IMR-90 (cell line): ENCODE measurements around the gene TMEM214. TPM values are rescaled to one million over a fixed set of nuclear protein-coding genes. Genes with fewer than 3 reads are reported as not detected.

Experiments
- ATAC-seq: fragments of 200-7000 bp; cut with Tn5 transposase; 2 replicates; pipeline ENCODE4 v1.9.1; 2020; ENCODE audit warnings: low read depth, mild to moderate bottlenecking, moderate library complexity
- BruUV-seq: library from RNA; stranded (reverse); fragments of 400-500 nt; replicated peaks from 2 replicates; lab custom pipeline; 2021; lab: Mats Ljungman, UMichigan
- CTCF ChIA-PET: fragments of 300-600 bp; formaldehyde crosslinking; extraction: SDS; loops from one replicate; lab custom pipeline; 2021; ENCODE audit warnings: antibody characterized with exemption; lab: Yijun Ruan, JAX
- POLR2A ChIA-PET: fragments of 300-600 bp; sonication (Branson Sonifier 250); formaldehyde crosslinking; loops from one replicate; lab custom pipeline; 2022; ENCODE audit warnings: antibody characterized with exemption; ENCODE audit not compliant: unreplicated experiment; lab: Charles Lee
- DNase-seq: peaks from one replicate; pipeline ENCODE4 v3.0.0; 2013
- H2AFZ ChIP-seq: replicated peaks from 2 replicates; pipeline ENCODE3; 2013; ENCODE audit warnings: low read length, mild to moderate bottlenecking; ENCODE audit not compliant: poor library complexity
- H2AK5ac ChIP-seq: 2 replicates; pipeline ENCODE4 v1.6.1; 2013; ENCODE audit warnings: low read depth, low read length, inconsistent platforms
- H2AK9ac ChIP-seq: replicated peaks from 2 replicates; pipeline ENCODE3; 2013; ENCODE audit warnings: mild to moderate bottlenecking, low read depth, low read length, moderate library complexity; ENCODE audit not compliant: poor library complexity
- H2BK120ac ChIP-seq: 2 replicates; pipeline ENCODE4 v1.6.1; 2013; ENCODE audit warnings: low read depth, low read length, inconsistent platforms
- H2BK15ac ChIP-seq: 3 replicates; pipeline ENCODE4 v1.6.1; 2013; ENCODE audit warnings: low read depth, low read length, inconsistent platforms
- H2BK20ac ChIP-seq: 2 replicates; pipeline ENCODE4 v1.6.1; 2013; ENCODE audit warnings: low read depth, mild to moderate bottlenecking, inconsistent platforms, low read length, moderate library complexity
- H2BK5ac ChIP-seq: 2 replicates; pipeline ENCODE4 v1.6.1; 2013; ENCODE audit warnings: mild to moderate bottlenecking, low read depth, low read length, inconsistent platforms; ENCODE audit not compliant: poor library complexity, severe bottlenecking
- H3K14ac ChIP-seq: replicated peaks from 2 replicates; pipeline ENCODE4 v1.6.1; 2013; ENCODE audit warnings: low read depth, low read length, inconsistent platforms
- H3K18ac ChIP-seq: 2 replicates; pipeline ENCODE4 v1.6.1; 2013; ENCODE audit warnings: low read depth, low read length, control low read depth
- H3K23ac ChIP-seq: 2 replicates; pipeline ENCODE4 v1.6.1; 2013; ENCODE audit warnings: low read depth, low read length, inconsistent platforms
- H3K27ac ChIP-seq: 2 replicates; pipeline ENCODE4 v1.5.1; 2013; ENCODE audit warnings: mild to moderate bottlenecking, control low read depth, low read length; ENCODE audit not compliant: insufficient read depth
- H3K27me3 ChIP-seq: 2 replicates; pipeline ENCODE4 v1.6.1; 2013; ENCODE audit warnings: low read length; ENCODE audit not compliant: control insufficient read depth, insufficient read depth
- H3K36me3 ChIP-seq: 2 replicates; pipeline ENCODE4 v1.6.1; 2013; ENCODE audit warnings: low read length, mixed read lengths; ENCODE audit not compliant: control insufficient read depth, insufficient read depth
- H3K4ac ChIP-seq: 2 replicates; pipeline ENCODE4 v1.6.1; 2013; ENCODE audit warnings: low read depth, low read length, inconsistent platforms
- H3K4me1 ChIP-seq: 2 replicates; pipeline ENCODE4 v1.6.1; 2013; ENCODE audit warnings: low read length, mixed read lengths; ENCODE audit not compliant: control insufficient read depth, insufficient read depth
- H3K4me2 ChIP-seq: 2 replicates; pipeline ENCODE4 v1.6.1; 2013; ENCODE audit warnings: low read depth, mild to moderate bottlenecking, control low read depth, low read length, moderate library complexity
- H3K4me3 ChIP-seq: 2 replicates; pipeline ENCODE4 v1.5.1; 2013; ENCODE audit warnings: low read depth, mild to moderate bottlenecking, control low read depth, low read length, moderate library complexity; ENCODE audit not compliant: insufficient read depth
- H3K56ac ChIP-seq: 2 replicates; pipeline ENCODE4 v1.6.1; 2013; ENCODE audit warnings: low read length, inconsistent platforms; ENCODE audit not compliant: insufficient read depth; ENCODE audit errors: extremely low read depth
- H3K79me1 ChIP-seq, 2 experiments: 2 replicates each; pipeline ENCODE4 v1.6.1; 2013; ENCODE audit warnings: low read length in 2 of 2, inconsistent platforms in 1 of 2, low read depth in 1 of 2
- H3K9ac ChIP-seq: 2 replicates; pipeline ENCODE4 v1.6.1; 2013; ENCODE audit warnings: low read depth, low read length, control low read depth
- H3K9me1 ChIP-seq: 2 replicates; pipeline ENCODE4 v1.6.1; 2013; ENCODE audit warnings: low read length, inconsistent platforms; ENCODE audit not compliant: insufficient read depth
- H3K9me3 ChIP-seq: 2 replicates; pipeline ENCODE4 v1.6.1; 2013; ENCODE audit warnings: low read length; ENCODE audit not compliant: control insufficient read depth, insufficient read depth
- H4K20me1 ChIP-seq: 2 replicates; pipeline ENCODE4 v1.6.1; 2013; ENCODE audit warnings: low read length, inconsistent platforms; ENCODE audit not compliant: insufficient read depth
- H4K5ac ChIP-seq: 2 replicates; pipeline ENCODE4 v1.6.1; 2013; ENCODE audit warnings: mild to moderate bottlenecking, low read depth, low read length, control low read depth
- H4K8ac ChIP-seq, 2 experiments: 2 replicates each; pipeline ENCODE4 v1.6.1; 2013; ENCODE audit warnings: low read depth in 2 of 2, low read length in 2 of 2, control low read depth in 1 of 2, inconsistent platforms in 1 of 2
- H4K91ac ChIP-seq: 2 replicates; pipeline ENCODE4 v1.6.1; 2013; ENCODE audit warnings: low read depth, low read length, inconsistent platforms; ENCODE audit not compliant: insufficient read depth
- CEBPB ChIP-seq: IDR thresholded peaks from 2 replicates; pipeline ENCODE4 v1.6.1; 2012; ENCODE audit warnings: low read depth, low read length, improper control_type of control experiment
- CHD1 ChIP-seq: IDR thresholded peaks from 2 replicates; pipeline ENCODE4 v1.6.1; 2012; ENCODE audit warnings: low read depth, low read length, improper control_type of control experiment
- CTCF ChIP-seq: conservative IDR thresholded peaks from 2 replicates; pipeline ENCODE4 v1.5.1; 2012; ENCODE audit warnings: mild to moderate bottlenecking, low read depth, low read length, improper control_type of control experiment
- MAFK ChIP-seq: IDR thresholded peaks from 2 replicates; pipeline ENCODE4 v1.6.1; 2012; ENCODE audit warnings: low read depth, low read length, improper control_type of control experiment
- MAZ ChIP-seq: IDR thresholded peaks from 2 replicates; pipeline ENCODE4 v1.6.1; 2012; ENCODE audit warnings: low read depth, mild to moderate bottlenecking, low read length, improper control_type of control experiment, moderate library complexity, borderline replicate concordance
- MXI1 ChIP-seq: IDR thresholded peaks from 2 replicates; pipeline ENCODE4 v1.6.1; 2012; ENCODE audit warnings: low read depth, mild to moderate bottlenecking, low read length, moderate library complexity, borderline replicate concordance
- NFE2L2 ChIP-seq: fragments of 150-350 bp; IDR thresholded peaks from 2 replicates; pipeline ENCODE4 v1.6.1; 2016; ENCODE audit warnings: low read depth, mild to moderate bottlenecking, low read length
- POLR2A ChIP-seq: IDR thresholded peaks from 2 replicates; pipeline ENCODE4 v1.6.1; 2012; ENCODE audit warnings: mild to moderate bottlenecking, low read depth, low read length
- RAD21 ChIP-seq: IDR thresholded peaks from 2 replicates; pipeline ENCODE4 v1.6.1; 2012; ENCODE audit warnings: low read length, improper control_type of control experiment
- RCOR1 ChIP-seq: IDR thresholded peaks from 2 replicates; pipeline ENCODE4 v1.6.1; 2012; ENCODE audit warnings: mild to moderate bottlenecking, low read length, improper control_type of control experiment; ENCODE audit not compliant: insufficient replicate concordance
- WGBS, 2 experiments: methylation state at CpG; one replicate each; pipeline versions ENCODE4 v1.1.5 to v1.1.7; 2013; ENCODE audit warnings: missing lambda C conversion rate in 2 of 2; ENCODE audit not compliant: insufficient read length in 1 of 2; ENCODE audit errors: extremely low coverage in 2 of 2; 5-methylcytosine and 5-hydroxymethylcytosine counted together
- dilution Hi-C: fragments of 300-500 bp; cut with HindIII; formaldehyde crosslinking; loops from one replicate; pipeline ENCODE4 v1.14.3; 2018; ENCODE audit warnings: low sequenced_read_pairs; ENCODE audit not compliant: unreplicated experiment
- in situ Hi-C: fragments of 300-500 bp; cut with MboI; formaldehyde crosslinking; loops from 3 replicates; pipeline ENCODE4 v1.14.3; 2019; ENCODE audit warnings: low sequenced_read_pairs, inconsistent platforms, mixed read lengths
- intact Hi-C: fragments of 100-400 bp; cut with micrococcal nuclease; formaldehyde crosslinking; loops from 2 replicates; pipeline ENCODE4 v1.10.0; 2022
- polyA plus RNA-seq, 3 experiments: library from polyadenylated mRNA; depleted of rRNA; stranded (reverse); fragments of >200 nt; gene quantifications; 2 replicates each; pipeline ENCODE4 v1.2.3, GENCODE V29; 2012; ENCODE audit warnings: low replicate concordance in 1 of 3
- total RNA-seq: library from RNA; depleted of rRNA; stranded (reverse); fragments of >200 nt; gene quantifications from 2 replicates; pipeline ENCODE4 v1.2.3, GENCODE V29; 2012
- TF ChIP-seq, protein P1 (sequence below): fragments of 150-350 bp; IDR thresholded peaks from 2 replicates; pipeline ENCODE4 v1.6.1; 2017; ENCODE audit warnings: mild to moderate bottlenecking, antibody characterized with exemption, low read length, low read depth

Gene TMEM214
- total and polyA plus RNA-seq, 2 of the 4 experiments (the other 2 are of a cell fraction): 32.1 to 121 TPM

DNA sequence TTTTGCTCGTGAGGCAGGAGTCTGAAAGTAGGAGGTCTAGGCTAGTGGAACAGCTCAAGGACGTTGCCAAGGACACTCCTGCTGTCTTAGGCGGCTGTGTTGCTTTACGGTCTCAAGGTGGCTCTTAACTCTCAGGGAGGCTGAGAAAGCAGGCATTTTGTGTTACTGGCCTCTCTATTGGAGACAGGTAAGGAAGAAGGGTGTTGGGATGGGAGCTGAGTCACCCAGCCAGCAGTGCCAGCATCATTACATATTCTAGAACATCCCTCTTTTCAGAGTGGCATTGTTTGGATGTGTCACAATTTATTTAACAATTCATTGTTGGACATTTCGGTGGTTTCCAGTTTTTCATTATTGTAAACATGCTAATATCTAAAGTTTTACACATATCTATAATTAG is 30.8 kb upstream of the TMEM214 start:
- no peak overlapping the region for H3K9ac ChIP-seq
- BruUV-seq: no TSS peak
- no peak overlapping the region for H3K18ac ChIP-seq
- no peak overlapping the region for H2AK5ac ChIP-seq
- in situ Hi-C loops (no loop called here), intact Hi-C loops (no loop called here), dilution Hi-C loops (no loop called here)
- ATAC-seq: no peak
- no peak overlapping the region for H3K14ac ChIP-seq
- no peak overlapping the region for H3K23ac ChIP-seq
- H2BK120ac ChIP-seq: no peak overlapping the region
- CTCF ChIA-PET: no interaction called here
- H3K4me1 ChIP-seq: peaks cover 4% of the 10 kb centered on the region; the same call in 1 of the 2 replicates
- H3K9me3 ChIP-seq: no peaks in the 10 kb centered on the region
- no peak overlapping the region for H3K56ac ChIP-seq
- H2BK15ac ChIP-seq: no peak overlapping the region
- 70% methylated on average over 2 of the region's 5 CpGs; no CpG with 5 or more reads in 1 of the 2 experiments for WGBS, 2 experiments
- no peak for TF ChIP-seq MAZ
- no peak for TF ChIP-seq MAFK
- TF ChIP-seq MXI1: no peak
- no peak for TF ChIP-seq CEBPB
- TF ChIP-seq NFE2L2: no peak
- TF ChIP-seq POLR2A: no peak
- TF ChIP-seq CHD1: no peak
- TF ChIP-seq RAD21: no peak
- TF ChIP-seq, protein P1, sequence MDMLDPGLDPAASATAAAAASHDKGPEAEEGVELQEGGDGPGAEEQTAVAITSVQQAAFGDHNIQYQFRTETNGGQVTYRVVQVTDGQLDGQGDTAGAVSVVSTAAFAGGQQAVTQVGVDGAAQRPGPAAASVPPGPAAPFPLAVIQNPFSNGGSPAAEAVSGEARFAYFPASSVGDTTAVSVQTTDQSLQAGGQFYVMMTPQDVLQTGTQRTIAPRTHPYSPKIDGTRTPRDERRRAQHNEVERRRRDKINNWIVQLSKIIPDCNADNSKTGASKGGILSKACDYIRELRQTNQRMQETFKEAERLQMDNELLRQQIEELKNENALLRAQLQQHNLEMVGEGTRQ: no peak
- no peak for TF ChIP-seq CTCF
- TF ChIP-seq RCOR1: no peak
- H3K27me3 ChIP-seq: no peaks in the 10 kb centered on the region; the same call in 1 of the 2 replicates
- no peak overlapping the region for H2BK5ac ChIP-seq
- no peak overlapping the region for H4K91ac ChIP-seq
- no peaks in the 10 kb centered on the region; the same call in 1 of the 2 replicates for H4K20me1 ChIP-seq
- H3K9me1 ChIP-seq: peaks cover 15% of the 10 kb centered on the region
- no peak overlapping the region for H4K5ac ChIP-seq
- peaks cover 0 to 4% of the 10 kb centered on the region in 2 experiments; a peak in 1 of 4 replicates for H3K79me1 ChIP-seq
- POLR2A ChIA-PET: no interaction called here
- H3K4ac ChIP-seq: no peak overlapping the region
- H3K4me3 ChIP-seq: no peak overlapping the region
- DNase-seq: no peak
- H3K36me3 ChIP-seq: no peaks in the 10 kb centered on the region
- no peak overlapping the region for H3K4me2 ChIP-seq
- H2BK20ac ChIP-seq: no peak overlapping the region
- no peak overlapping the region for H2AFZ ChIP-seq
- H3K27ac ChIP-seq: no peak overlapping the region
- no peak overlapping the region for H2AK9ac ChIP-seq
- no peak overlapping the region for H4K8ac ChIP-seq
